Duodenal mucosa (tissue), 2 donors: Measurements from ENCODE around the gene SCT.

Experiments used
- H3K27ac ChIP-seq: one replicate; pipeline ENCODE4 v1.7.0; 2013; ENCODE audit warnings: low read depth, low read length
- H3K27me3 ChIP-seq, 2 donors: one replicate each; pipeline ENCODE4 v1.7.0; 2013; ENCODE audit warnings: low read length in 2 of 2, control low read depth in 1 of 2; ENCODE audit not compliant: insufficient read depth in 2 of 2, control insufficient read depth in 1 of 2
- H3K36me3 ChIP-seq, 2 donors: one replicate each; pipeline ENCODE4 v1.7.0; 2013; ENCODE audit warnings: low read length in 2 of 2, control low read depth in 1 of 2; ENCODE audit not compliant: insufficient read depth in 2 of 2, control insufficient read depth in 1 of 2
- H3K4me1 ChIP-seq, 2 donors: one replicate each; pipeline ENCODE4 v1.7.0; 2013; ENCODE audit warnings: low read length in 2 of 2, control low read depth in 1 of 2; ENCODE audit not compliant: insufficient read depth in 2 of 2, control insufficient read depth in 1 of 2
- H3K4me3 ChIP-seq, 2 donors: one replicate each; pipeline ENCODE4 v1.7.0; 2013; ENCODE audit warnings: low read length in 2 of 2, low read depth in 1 of 2
- H3K9ac ChIP-seq, 2 donors: one replicate each; pipeline ENCODE4 v1.7.0; 2013; ENCODE audit warnings: low read length in 2 of 2, low read depth in 1 of 2
- H3K9me3 ChIP-seq, 2 donors: one replicate each; pipeline ENCODE4 v1.7.0; 2013; ENCODE audit warnings: low read length in 2 of 2, control low read depth in 1 of 2; ENCODE audit not compliant: control insufficient read depth in 1 of 2

Gene SCT

DNA sequence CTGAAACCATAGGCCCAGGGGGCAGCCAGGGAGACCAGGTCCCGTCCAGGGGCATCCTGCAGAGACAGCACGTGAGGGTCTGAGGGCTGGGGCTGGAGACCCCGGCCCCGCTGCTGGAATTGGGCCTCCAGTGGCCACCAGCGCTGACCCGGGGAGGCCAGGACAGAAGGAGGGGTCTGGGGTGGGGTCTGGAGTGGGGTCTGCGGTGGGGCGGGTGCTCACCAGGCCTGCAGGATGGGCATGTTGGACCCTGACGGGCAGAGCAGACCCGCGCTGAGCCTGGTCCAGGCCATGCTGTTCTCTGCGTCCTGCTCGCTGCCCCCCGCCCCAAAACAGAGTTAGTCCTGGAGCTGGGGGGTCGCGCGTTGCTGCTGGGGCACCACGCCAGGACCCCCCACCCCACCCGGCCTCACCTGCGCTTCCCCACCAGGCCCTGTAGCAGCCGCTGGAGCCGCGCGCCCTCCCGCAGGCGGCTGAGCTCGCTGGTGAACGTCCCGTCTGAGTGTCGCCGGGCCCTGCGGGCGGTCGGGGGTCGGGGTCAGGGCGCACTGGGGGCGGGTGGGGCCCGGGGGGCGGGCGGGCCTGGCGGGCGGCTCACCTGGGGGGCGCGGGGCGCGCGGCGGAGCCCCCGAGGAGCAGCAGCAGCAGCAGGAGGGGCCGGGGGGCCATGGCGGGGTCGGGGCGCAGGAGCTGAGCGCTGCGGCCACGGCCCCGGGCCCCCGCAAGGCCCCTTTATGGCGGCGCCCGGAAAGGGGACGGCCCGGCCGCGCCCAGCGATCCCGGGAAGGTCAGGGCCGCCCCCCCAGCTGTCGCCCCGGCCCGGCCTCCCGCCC is at the start of gene SCT:
SCT (minus strand) TSS at position 707 of the 833 bp plus-strand sequence; CDS start at position 669, 38 bp downstream.
- H3K27me3 ChIP-seq: no peaks in the 10 kb centered on the region
- no peak within 1 kb of the TSS for H3K9ac ChIP-seq
- no peak within 1 kb of the TSS for H3K27ac ChIP-seq
- peaks cover 10 to 12% of the 10 kb centered on the region in 2 donors for H3K4me1 ChIP-seq
- H3K9me3 ChIP-seq: no peaks in the 10 kb centered on the region
- peaks cover 0 to under 1% of the 10 kb centered on the region in 2 donors for H3K36me3 ChIP-seq
- peak within 1 kb of the TSS; percentile 28 to 74 for H3K4me3 ChIP-seq

DNA sequence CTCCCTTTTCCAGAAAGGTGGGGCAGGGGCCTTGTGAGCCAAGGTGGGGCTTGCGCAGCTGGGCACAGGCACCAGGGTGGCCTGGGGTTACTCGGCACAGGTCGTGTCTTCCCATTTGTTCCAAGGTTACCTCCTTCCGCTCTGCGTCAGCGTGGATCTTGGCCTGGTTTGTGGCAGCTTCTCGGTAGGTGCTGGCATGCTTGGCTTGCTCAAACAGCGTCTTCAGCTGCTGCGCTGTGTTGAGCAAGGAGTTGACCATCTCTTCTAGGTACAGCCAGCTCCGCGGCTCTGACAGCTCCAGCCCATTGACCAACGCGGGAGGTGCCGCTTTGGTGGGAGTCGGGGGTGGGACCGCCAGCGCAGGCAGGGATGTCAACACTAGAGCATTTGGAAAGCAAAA is 47.4 kb upstream of the SCT start:
- Histone ChIP-seq H3K27me3 (no peaks in the 10 kb centered on the region), H3K4me3 (no peak overlapping the region), H3K9me3 (no peaks in the 10 kb centered on the region), H3K27ac (no peak overlapping the region), H3K4me1 (no peaks in the 10 kb centered on the region), H3K9ac (no peak overlapping the region), H3K36me3 (peaks cover 20 to 32% of the 10 kb centered on the region in 2 donors)

- Histone ChIP-seq H3K9ac (no peak overlapping the region), H3K36me3 (peaks cover 20 to 31% of the 10 kb centered on the region in 2 donors), H3K27me3 (no peaks in the 10 kb centered on the region)
Observed at GRCh38 chr11:673866-674265, 46.9 kb upstream of the SCT start.

DNA sequence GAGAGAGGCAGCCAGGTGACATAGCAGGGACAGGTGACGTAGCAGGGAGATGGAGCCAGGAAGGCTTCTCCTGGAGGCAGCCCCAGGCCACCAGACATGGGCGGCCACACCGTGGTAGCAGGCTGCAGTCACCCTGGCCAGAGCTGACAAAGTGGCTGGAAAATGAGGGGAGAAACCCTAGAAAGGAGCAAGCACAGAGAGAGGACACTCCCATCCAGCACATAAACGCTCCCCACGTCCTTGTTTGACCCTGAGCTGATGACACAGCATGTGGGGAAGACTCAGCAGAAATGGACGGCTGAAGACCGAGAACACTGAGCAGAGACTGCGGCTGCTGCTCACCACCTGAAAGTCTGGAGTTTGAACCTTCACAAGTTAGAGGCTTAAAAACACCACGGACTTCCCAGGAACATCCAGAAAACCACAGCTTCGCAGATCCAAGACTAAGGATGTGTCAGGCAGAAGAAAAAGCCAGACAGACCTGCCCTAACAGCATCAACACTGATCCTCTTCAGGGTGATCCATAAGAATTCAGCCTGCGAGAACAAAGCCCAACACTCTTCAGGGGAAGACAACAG is 38.8 kb upstream of the SCT start:
- Histone ChIP-seq H3K4me1 (peaks cover 0 to 5% of the 10 kb centered on the region in 2 donors), H3K27ac (no peak overlapping the region), H3K4me3 (no peak overlapping the region), H3K27me3 (no peaks in the 10 kb centered on the region), H3K36me3 (peaks cover 0 to 24% of the 10 kb centered on the region in 2 donors), H3K9me3 (no peaks in the 10 kb centered on the region), H3K9ac (no peak overlapping the region)

More at GRCh38 chr11:673866-674265, 46.9 kb upstream of the SCT start:
- no peaks in the 10 kb centered on the region for H3K9me3 ChIP-seq
- H3K4me1 ChIP-seq: no peaks in the 10 kb centered on the region
- H3K4me3 ChIP-seq: no peak overlapping the region
- no peak overlapping the region for H3K27ac ChIP-seq

DNA sequence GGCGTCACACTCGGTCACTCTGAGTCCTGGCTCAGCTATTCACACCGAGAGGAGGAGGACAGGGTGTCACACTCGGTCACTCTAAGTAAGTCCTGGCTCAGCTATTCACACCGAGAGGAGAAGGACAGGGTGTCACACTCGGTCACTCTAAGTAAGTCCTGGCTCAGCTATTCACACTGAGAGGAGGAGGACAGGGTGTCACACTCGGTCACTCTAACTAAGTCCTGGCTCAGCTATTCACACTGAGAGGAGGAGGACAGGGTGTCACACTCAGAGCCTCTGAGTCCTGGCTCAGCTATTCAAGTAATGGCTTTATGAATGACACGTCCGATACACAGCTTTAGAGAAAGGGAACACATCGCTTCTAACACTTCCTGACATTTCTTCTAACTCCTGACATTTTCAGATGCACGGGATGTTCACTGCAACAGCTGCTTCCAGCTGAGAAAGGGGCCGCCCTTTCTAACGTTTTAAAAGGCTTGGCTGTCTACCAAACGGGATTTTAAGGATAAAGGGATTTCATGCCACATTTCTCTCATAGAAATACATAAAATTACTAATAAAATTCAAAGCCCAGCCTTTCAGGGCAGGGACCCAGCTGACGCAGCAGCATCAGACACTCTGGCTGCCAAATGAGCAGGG is 38.2 kb upstream of the SCT start:
- no peak overlapping the region for H3K4me3 ChIP-seq

GRCh38 chr11:662689-663274 is 35.8 kb upstream of the SCT start:
- no peaks in the 10 kb centered on the region for H3K9me3 ChIP-seq
- H3K4me1 ChIP-seq: peaks cover 12 to 29% of the 10 kb centered on the region in 2 donors
- H3K27ac ChIP-seq: no peak overlapping the region
- H3K27me3 ChIP-seq: no peaks in the 10 kb centered on the region
- no peak overlapping the region for H3K4me3 ChIP-seq
- H3K9ac ChIP-seq: no peak overlapping the region
- peaks cover 0 to 31% of the 10 kb centered on the region in 2 donors for H3K36me3 ChIP-seq

More for the DNA sequence above, 38.2 kb upstream of the SCT start:
- no peak overlapping the region for H3K27ac ChIP-seq
- H3K9ac ChIP-seq: no peak overlapping the region
- no peaks in the 10 kb centered on the region for H3K9me3 ChIP-seq
- peaks cover 2 to 10% of the 10 kb centered on the region in 2 donors for H3K4me1 ChIP-seq
- peaks cover 0 to 27% of the 10 kb centered on the region in 2 donors for H3K36me3 ChIP-seq
- no peaks in the 10 kb centered on the region for H3K27me3 ChIP-seq

DNA sequence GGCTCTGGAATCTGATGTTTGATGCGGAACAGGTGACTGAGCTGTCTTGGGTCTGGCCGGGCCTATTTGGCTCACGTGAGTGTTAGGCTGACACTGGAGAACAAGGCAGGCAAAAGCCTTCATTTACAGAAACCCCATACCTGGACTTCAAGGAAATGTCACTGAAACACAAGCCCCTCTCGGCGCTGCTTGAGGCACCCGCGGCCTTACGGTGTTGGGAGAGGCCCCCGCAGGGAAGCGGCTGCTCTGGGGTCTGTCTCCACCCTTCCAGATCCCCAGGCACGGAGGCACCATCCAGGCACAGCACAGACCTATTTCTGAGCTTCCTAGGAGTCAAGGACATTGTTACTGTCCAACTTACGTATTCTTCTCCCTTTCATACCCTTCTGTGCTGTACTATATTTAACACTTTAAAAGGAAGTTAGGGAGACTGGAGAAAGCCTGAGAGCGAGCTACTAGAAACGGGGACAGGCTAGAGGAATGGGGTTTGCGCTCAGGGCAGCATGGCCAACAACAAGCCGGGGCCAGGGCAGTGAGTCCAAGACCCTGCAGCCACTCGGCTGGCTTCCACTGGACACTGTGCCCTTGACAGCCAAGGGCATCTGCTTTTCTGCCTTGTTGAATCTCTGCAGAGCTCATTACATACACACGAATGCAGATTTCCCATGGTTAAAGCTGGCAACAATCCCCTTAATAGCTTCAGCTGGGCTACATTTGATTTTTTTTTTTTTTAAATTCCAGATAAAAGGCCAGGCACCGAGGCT is 33.9 kb upstream of the SCT start:
- Histone ChIP-seq H3K4me3 (no peak overlapping the region), H3K4me1 (peaks cover 27 to 45% of the 10 kb centered on the region in 2 donors), H3K36me3 (peaks cover 0 to 26% of the 10 kb centered on the region in 2 donors), H3K27ac (no peak overlapping the region), H3K9me3 (no peaks in the 10 kb centered on the region), H3K9ac (no peak overlapping the region), H3K27me3 (no peaks in the 10 kb centered on the region)

- H3K9ac ChIP-seq: peak overlapping the region in 1 of 2 donors; percentile 15
Observed at GRCh38 chr11:660281-660680, 33.3 kb upstream of the SCT start.

GRCh38 chr11:659532-660085 is 32.6 kb upstream of the SCT start:
- Histone ChIP-seq H3K36me3 (peaks cover 0 to 17% of the 10 kb centered on the region in 2 donors), H3K4me3 (no peak overlapping the region), H3K27me3 (no peaks in the 10 kb centered on the region), H3K27ac (peak overlapping the region; percentile 27), H3K9me3 (no peaks in the 10 kb centered on the region), H3K4me1 (peaks cover 30 to 54% of the 10 kb centered on the region in 2 donors), H3K9ac (peak overlapping the region in 1 of 2 donors; percentile 15)

More at GRCh38 chr11:660281-660680, 33.3 kb upstream of the SCT start:
- no peak overlapping the region for H3K27ac ChIP-seq
- no peaks in the 10 kb centered on the region for H3K9me3 ChIP-seq
- H3K4me1 ChIP-seq: peaks cover 27 to 48% of the 10 kb centered on the region in 2 donors
- H3K4me3 ChIP-seq: no peak overlapping the region
- peaks cover 0 to 20% of the 10 kb centered on the region in 2 donors for H3K36me3 ChIP-seq
- no peaks in the 10 kb centered on the region for H3K27me3 ChIP-seq
